ENCODE results near the gene ZKSCAN5.

Gene ZKSCAN5

GRCh38 chr7:99472561-99473314 lies 31.7 kb upstream of the ZKSCAN5 start, which contains the start of gene ZNF789:
ZNF789 (plus strand) TSS chr7:99472890; CDS start chr7:99476457, 3,567 bp downstream.
- peaks cover 6% of the 10 kb centered on the region for H3K36me3 ChIP-seq (ENCODE audit: insufficient read depth, low read length)
- H3K27ac ChIP-seq (ENCODE audit: low read depth, low read length): peak within 1 kb of the TSS; percentile 76
- H3K9ac ChIP-seq (ENCODE audit: low read length): peak within 1 kb of the TSS; percentile 68
- peak within 1 kb of the TSS; percentile 70 to 92 for H3K4me3 ChIP-seq (ENCODE audit: low read depth in 1 of 2, low read length in 2 of 2)
- H3K4me1 ChIP-seq (ENCODE audit: insufficient read depth, low read length): peaks cover 10% of the 10 kb centered on the region
- no peaks in the 10 kb centered on the region for H3K9me3 ChIP-seq (ENCODE audit: low read length)
- no peaks in the 10 kb centered on the region for H3K27me3 ChIP-seq (ENCODE audit: control insufficient read depth in 1 of 2, insufficient read depth in 2 of 2, low read length in 2 of 2)

GRCh38 chr7:99473315-99473596 lies 31.2 kb upstream of the ZKSCAN5 start:
- Histone ChIP-seq H3K4me3 (ENCODE audit: low read depth in 1 of 2, low read length in 2 of 2) (peak overlapping the region; percentile 70 to 92), H3K27ac (ENCODE audit: low read depth, low read length) (peak overlapping the region; percentile 76), H3K27me3 (ENCODE audit: control insufficient read depth in 1 of 2, insufficient read depth in 2 of 2, low read length in 2 of 2) (no peaks in the 10 kb centered on the region), H3K4me1 (ENCODE audit: insufficient read depth, low read length) (peaks cover 10% of the 10 kb centered on the region), H3K9ac (ENCODE audit: low read length) (peak overlapping the region; percentile 68), H3K9me3 (ENCODE audit: low read length) (no peaks in the 10 kb centered on the region), H3K36me3 (ENCODE audit: insufficient read depth, low read length) (peaks cover 6% of the 10 kb centered on the region)

GRCh38 chr7:99476107-99476506 lies 28.4 kb upstream of the ZKSCAN5 start:
- Histone ChIP-seq H3K27ac (ENCODE audit: low read depth, low read length) (no peak overlapping the region), H3K4me1 (ENCODE audit: insufficient read depth, low read length) (peaks cover 14% of the 10 kb centered on the region), H3K4me3 (ENCODE audit: low read depth in 1 of 2, low read length in 2 of 2) (no peak overlapping the region), H3K27me3 (ENCODE audit: control insufficient read depth in 1 of 2, insufficient read depth in 2 of 2, low read length in 2 of 2) (no peaks in the 10 kb centered on the region), H3K36me3 (ENCODE audit: insufficient read depth, low read length) (peaks cover 16% of the 10 kb centered on the region), H3K9me3 (ENCODE audit: low read length) (no peaks in the 10 kb centered on the region), H3K9ac (ENCODE audit: low read length) (no peak overlapping the region)

DNA sequence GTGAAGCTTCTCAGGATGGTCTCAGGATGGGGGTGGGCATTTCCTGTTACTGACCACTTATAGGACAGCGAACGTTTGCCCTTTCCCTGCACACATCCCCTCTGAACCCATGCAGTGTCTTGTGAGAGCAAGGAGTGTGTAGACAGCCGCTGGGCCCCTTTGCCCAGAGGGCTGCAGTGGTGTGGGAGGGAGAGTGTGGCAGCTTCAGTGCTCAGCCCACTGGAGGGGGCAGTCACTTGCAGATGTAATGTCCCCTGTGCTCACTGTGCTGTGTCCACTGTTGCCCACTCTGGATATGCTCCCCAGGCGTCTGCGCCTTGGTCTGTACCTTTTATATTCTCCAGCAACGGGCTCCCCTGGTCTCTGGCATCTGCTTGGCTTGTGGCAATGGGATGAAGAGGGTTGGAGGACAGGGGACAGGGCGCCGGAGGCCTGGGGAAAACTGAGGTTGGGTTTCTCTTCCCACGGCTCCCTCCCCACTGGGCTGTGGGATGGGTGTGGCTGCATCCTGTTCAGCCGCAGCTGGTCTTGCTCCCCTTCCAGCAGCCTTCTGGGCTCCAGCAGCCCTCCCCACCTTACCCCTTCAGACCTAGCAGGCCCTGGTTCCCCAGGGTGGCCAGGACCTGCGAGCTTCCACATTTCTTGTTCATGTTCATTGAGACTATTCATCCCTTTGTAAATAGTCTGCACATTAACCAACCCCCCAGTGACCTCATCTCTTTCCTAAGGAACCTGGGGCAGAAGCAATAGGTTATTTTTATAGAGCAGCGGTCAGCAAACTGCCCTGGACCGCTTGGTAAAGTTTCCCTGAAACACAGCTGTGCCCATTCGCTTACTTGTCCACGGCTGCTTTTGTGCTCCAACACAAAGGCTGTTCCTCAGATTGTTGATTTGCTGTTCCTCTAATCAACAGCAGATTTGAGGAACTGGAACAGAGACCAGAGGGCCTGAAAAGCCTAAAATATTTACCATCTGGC lies 25.7 kb upstream of the ZKSCAN5 start:
- peaks cover 17% of the 10 kb centered on the region for H3K36me3 ChIP-seq (ENCODE audit: insufficient read depth, low read length)
- H3K27ac ChIP-seq (ENCODE audit: low read depth, low read length): no peak overlapping the region
- H3K4me3 ChIP-seq (ENCODE audit: low read depth in 1 of 2, low read length in 2 of 2): no peak overlapping the region
- no peaks in the 10 kb centered on the region for H3K9me3 ChIP-seq (ENCODE audit: low read length)
- H3K4me1 ChIP-seq (ENCODE audit: insufficient read depth, low read length): peaks cover 7% of the 10 kb centered on the region
- no peaks in the 10 kb centered on the region for H3K27me3 ChIP-seq (ENCODE audit: control insufficient read depth in 1 of 2, insufficient read depth in 2 of 2, low read length in 2 of 2)
- no peak overlapping the region for H3K9ac ChIP-seq (ENCODE audit: low read length)

- no peak overlapping the region for H3K9ac ChIP-seq (ENCODE audit: low read length)
- H3K27ac ChIP-seq (ENCODE audit: low read depth, low read length): no peak overlapping the region
- peaks cover 19% of the 10 kb centered on the region for H3K36me3 ChIP-seq (ENCODE audit: insufficient read depth, low read length)
- H3K27me3 ChIP-seq (ENCODE audit: control insufficient read depth in 1 of 2, insufficient read depth in 2 of 2, low read length in 2 of 2): no peaks in the 10 kb centered on the region
- no peaks in the 10 kb centered on the region for H3K9me3 ChIP-seq (ENCODE audit: low read length)
- no peaks in the 10 kb centered on the region for H3K4me1 ChIP-seq (ENCODE audit: insufficient read depth, low read length)
- H3K4me3 ChIP-seq (ENCODE audit: low read depth in 1 of 2, low read length in 2 of 2): no peak overlapping the region
Observed at GRCh38 chr7:99485094-99485493, 19.4 kb upstream of the ZKSCAN5 start.

- Histone ChIP-seq H3K9me3 (ENCODE audit: low read length) (peaks cover 13% of the 10 kb centered on the region), H3K4me3 (ENCODE audit: low read depth in 1 of 2, low read length in 2 of 2) (no peak overlapping the region), H3K27me3 (ENCODE audit: control insufficient read depth in 1 of 2, insufficient read depth in 2 of 2, low read length in 2 of 2) (no peaks in the 10 kb centered on the region), H3K36me3 (ENCODE audit: insufficient read depth, low read length) (peaks cover 24% of the 10 kb centered on the region), H3K9ac (ENCODE audit: low read length) (no peak overlapping the region), H3K27ac (ENCODE audit: low read depth, low read length) (no peak overlapping the region), H3K4me1 (ENCODE audit: insufficient read depth, low read length) (no peaks in the 10 kb centered on the region)
Observed at GRCh38 chr7:99489235-99489634, 15.2 kb upstream of the ZKSCAN5 start.

DNA sequence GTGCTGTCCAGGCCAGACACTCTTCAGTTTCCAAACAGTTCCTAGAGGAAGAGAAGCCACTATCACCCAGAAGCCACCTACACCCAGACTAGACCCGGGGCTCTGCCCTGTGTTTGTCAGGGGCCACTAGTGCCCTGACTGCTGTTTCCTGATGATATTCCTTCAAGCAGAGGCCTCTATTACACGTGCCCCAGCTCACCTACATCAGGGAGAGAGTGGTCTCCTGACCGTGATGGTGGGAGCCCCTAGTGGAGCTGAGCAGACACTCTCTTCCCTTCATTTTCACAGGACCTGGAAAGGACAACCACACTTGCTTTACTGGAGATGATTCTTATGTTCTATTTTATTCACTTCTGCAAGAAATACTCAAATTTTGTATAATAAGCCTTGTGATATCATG lies 13.6 kb upstream of the ZKSCAN5 start:
- Histone ChIP-seq H3K27me3 (ENCODE audit: control insufficient read depth in 1 of 2, insufficient read depth in 2 of 2, low read length in 2 of 2) (no peaks in the 10 kb centered on the region), H3K4me1 (ENCODE audit: insufficient read depth, low read length) (no peaks in the 10 kb centered on the region), H3K9ac (ENCODE audit: low read length) (no peak overlapping the region), H3K27ac (ENCODE audit: low read depth, low read length) (no peak overlapping the region), H3K4me3 (ENCODE audit: low read depth in 1 of 2, low read length in 2 of 2) (no peak overlapping the region), H3K36me3 (ENCODE audit: insufficient read depth, low read length) (peaks cover 27% of the 10 kb centered on the region), H3K9me3 (ENCODE audit: low read length) (peaks cover 15% of the 10 kb centered on the region)

DNA sequence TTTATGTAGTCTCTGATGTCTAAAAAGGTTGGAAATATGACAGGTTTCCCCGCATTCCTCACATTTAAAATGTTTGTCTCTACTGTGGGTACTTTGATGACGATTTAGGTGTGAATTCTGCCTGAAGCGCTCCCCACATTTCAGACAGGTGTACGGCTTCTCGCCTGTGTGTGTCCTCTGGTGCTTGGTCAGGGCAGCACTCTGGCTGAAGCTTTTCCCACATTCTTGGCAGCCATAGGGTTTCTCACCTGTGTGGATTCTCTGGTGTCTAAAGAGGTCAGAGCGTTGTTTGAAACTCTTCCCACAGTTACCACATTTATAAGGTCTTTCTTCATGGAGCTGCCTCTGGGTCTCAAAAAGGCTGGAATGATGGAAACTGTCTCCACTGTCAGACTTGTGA lies 10.6 kb upstream of the ZKSCAN5 start:
- peaks cover 14% of the 10 kb centered on the region for H3K4me1 ChIP-seq (ENCODE audit: insufficient read depth, low read length)
- peaks cover 29% of the 10 kb centered on the region for H3K36me3 ChIP-seq (ENCODE audit: insufficient read depth, low read length)
- peaks cover 15% of the 10 kb centered on the region for H3K9me3 ChIP-seq (ENCODE audit: low read length)
- H3K4me3 ChIP-seq (ENCODE audit: low read depth in 1 of 2, low read length in 2 of 2): peak overlapping the region in 1 of 2 donors; percentile 22
- H3K27me3 ChIP-seq (ENCODE audit: control insufficient read depth in 1 of 2, insufficient read depth in 2 of 2, low read length in 2 of 2): no peaks in the 10 kb centered on the region
- no peak overlapping the region for H3K27ac ChIP-seq (ENCODE audit: low read depth, low read length)
- no peak overlapping the region for H3K9ac ChIP-seq (ENCODE audit: low read length)

DNA sequence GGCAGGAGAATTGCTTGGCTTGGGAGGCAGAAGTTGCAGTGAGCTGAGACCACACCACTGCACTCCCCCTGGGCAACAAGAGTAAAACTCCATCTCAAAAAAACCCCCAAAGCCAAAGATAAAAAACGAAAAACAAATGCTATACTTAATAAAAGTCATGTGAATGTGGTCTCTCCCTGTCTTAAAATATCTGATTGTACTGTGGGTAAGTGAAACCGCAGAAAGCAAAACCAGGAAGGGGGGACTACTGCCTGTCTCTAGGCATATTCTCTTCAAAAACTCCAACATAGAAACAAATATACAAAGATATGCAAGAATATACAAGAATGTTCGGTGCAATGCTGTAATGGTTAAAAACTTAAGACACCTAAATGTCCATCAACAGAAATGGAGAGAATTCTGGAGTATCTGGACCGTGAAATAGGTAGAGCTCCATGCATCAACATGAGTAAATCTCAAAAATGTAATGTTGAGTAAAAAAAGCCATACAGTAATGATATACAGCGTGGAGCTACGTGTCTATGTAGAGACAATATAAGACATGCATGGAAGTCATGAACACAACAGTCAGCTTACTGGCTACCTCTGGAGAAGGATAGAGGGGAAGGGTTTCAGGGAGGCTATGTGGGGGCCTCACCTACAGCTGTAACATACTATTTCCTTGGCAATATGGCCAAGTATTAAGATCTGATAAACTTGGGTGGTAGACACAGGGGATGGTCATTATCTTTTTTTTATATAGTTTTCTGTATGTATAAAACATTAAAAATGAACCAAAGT lies 6.5 kb upstream of the ZKSCAN5 start:
- Histone ChIP-seq H3K36me3 (ENCODE audit: insufficient read depth, low read length) (peaks cover 26% of the 10 kb centered on the region), H3K4me1 (ENCODE audit: insufficient read depth, low read length) (peaks cover 24% of the 10 kb centered on the region), H3K4me3 (ENCODE audit: low read depth in 1 of 2, low read length in 2 of 2) (peak overlapping the region; percentile 32 to 100), H3K27ac (ENCODE audit: low read depth, low read length) (no peak overlapping the region), H3K9me3 (ENCODE audit: low read length) (peaks cover 12% of the 10 kb centered on the region), H3K27me3 (ENCODE audit: control insufficient read depth in 1 of 2, insufficient read depth in 2 of 2, low read length in 2 of 2) (no peaks in the 10 kb centered on the region), H3K9ac (ENCODE audit: low read length) (no peak overlapping the region)

DNA sequence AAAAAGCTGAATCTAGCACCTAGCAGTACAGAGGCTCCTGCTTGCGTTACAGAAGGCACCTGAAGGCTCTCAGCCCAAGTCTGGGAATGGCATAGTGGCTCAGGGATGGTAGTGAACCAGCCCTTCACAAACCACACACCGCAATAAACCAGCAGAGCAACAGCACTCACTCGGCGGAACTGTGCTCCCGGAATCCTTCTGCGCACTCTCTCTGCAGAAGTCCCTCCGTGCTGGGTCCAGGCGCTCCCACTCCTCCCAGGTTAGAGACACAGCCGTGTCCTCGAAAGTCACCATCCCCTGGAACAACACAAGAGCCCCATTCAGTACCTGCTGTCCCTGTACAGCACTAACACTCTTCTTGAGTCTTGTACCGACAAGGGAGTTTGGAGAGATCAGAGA lies 5.9 kb upstream of the ZKSCAN5 start:
- peaks cover 24% of the 10 kb centered on the region for H3K4me1 ChIP-seq (ENCODE audit: insufficient read depth, low read length)
- peak overlapping the region; percentile 32 to 100 for H3K4me3 ChIP-seq (ENCODE audit: low read depth in 1 of 2, low read length in 2 of 2)
- H3K27me3 ChIP-seq (ENCODE audit: control insufficient read depth in 1 of 2, insufficient read depth in 2 of 2, low read length in 2 of 2): no peaks in the 10 kb centered on the region
- peaks cover 9% of the 10 kb centered on the region for H3K9me3 ChIP-seq (ENCODE audit: low read length)
- H3K36me3 ChIP-seq (ENCODE audit: insufficient read depth, low read length): peaks cover 21% of the 10 kb centered on the region
- H3K9ac ChIP-seq (ENCODE audit: low read length): no peak overlapping the region
- no peak overlapping the region for H3K27ac ChIP-seq (ENCODE audit: low read depth, low read length)

DNA sequence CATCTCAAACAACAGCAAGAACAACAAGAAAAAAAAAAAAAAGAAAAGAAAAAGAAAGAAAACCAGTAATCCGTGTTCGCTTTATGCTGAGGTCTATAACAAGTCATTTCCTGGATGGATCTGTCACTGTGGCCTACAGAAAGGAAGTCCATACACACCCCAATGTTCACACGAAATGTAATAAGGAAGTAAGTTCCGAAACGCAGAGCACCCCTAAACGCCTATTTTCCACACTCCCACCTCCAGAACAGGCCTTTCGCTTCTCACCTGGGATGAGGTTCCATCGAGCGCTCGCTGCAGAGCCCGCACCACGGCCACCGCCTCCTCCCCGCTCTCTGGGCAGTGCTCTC lies 5.1 kb upstream of the ZKSCAN5 start:
- H3K27me3 ChIP-seq (ENCODE audit: control insufficient read depth in 1 of 2, insufficient read depth in 2 of 2, low read length in 2 of 2): no peaks in the 10 kb centered on the region
- peaks cover 13% of the 10 kb centered on the region for H3K36me3 ChIP-seq (ENCODE audit: insufficient read depth, low read length)
- peaks cover 1% of the 10 kb centered on the region for H3K9me3 ChIP-seq (ENCODE audit: low read length)
- H3K27ac ChIP-seq (ENCODE audit: low read depth, low read length): peak overlapping the region; percentile 100
- peaks cover 24% of the 10 kb centered on the region for H3K4me1 ChIP-seq (ENCODE audit: insufficient read depth, low read length)
- H3K9ac ChIP-seq (ENCODE audit: low read length): peak overlapping the region; percentile 97
- H3K4me3 ChIP-seq (ENCODE audit: low read depth in 1 of 2, low read length in 2 of 2): peak overlapping the region; percentile 80 to 100
